ENCODE measurements around the gene CHFR. TPM values are rescaled to one million over a fixed set of nuclear protein-coding genes. Genes with fewer than 3 reads are reported as not detected.

The CHFR gene
- total and polyA plus RNA-seq, 9 of the 15 experiments (the other 6 are each of a cell fraction or from before 2014, with no cell fraction given): 0.61 to 33.9 (median 19.3) TPM

GRCh38 chr12:132839558-132840235, 47.7 kb downstream of the CHFR start:
- H3K9ac ChIP-seq (ENCODE audit: insufficient read depth in 1 of 2, low read depth in 2 of 2, low read length in 2 of 2): no peak overlapping the region
- H3K79me2 ChIP-seq (ENCODE audit: control insufficient read depth, insufficient read depth, low read length): no peaks in the 10 kb centered on the region
- H3K9me3 ChIP-seq (replicated peaks; ENCODE audit: control insufficient read depth, insufficient read depth, low read depth, low read length): no peaks in the 10 kb centered on the region
- peaks cover 0 to 37% of the 10 kb centered on the region in 2 experiments; a peak in 3 of 5 replicates for H3K4me1 ChIP-seq (replicated peaks in 1 of 2; ENCODE audit: control insufficient read depth in 2 of 2, insufficient read depth in 2 of 2, low read length in 2 of 2)
- ATAC-seq: no peak
- H3K36me3 ChIP-seq (ENCODE audit: control insufficient read depth, insufficient read depth, low read length): peaks cover 18% of the 10 kb centered on the region; the same call in 2 of the 3 replicates
- no peaks in the 10 kb centered on the region for H3K9me1 ChIP-seq (ENCODE audit: control insufficient read depth, insufficient read depth, low read length)
- ChIA-PET POLR2A (interaction anchor here (0.6 kb wide), 1 partner anchor 18 kb away, joined by 3 read pairs; no protein-coding TSS in a partner anchor), CTCF (ENCODE audit: low intra/inter-chr PET ratio) (no interaction called here)
- DNase-seq (ENCODE audit: extremely low read depth in 1 of 4, low spot score in 3 of 4): no peak
- no peak for FAIRE-seq
- no peak overlapping the region for H3K27ac ChIP-seq (ENCODE audit: extremely low read depth, low read depth, low read length)
- H2AFZ ChIP-seq (ENCODE audit: low read depth, low read length): no peak overlapping the region
- BruUV-seq (replicated peaks): no TSS peak
- H4K20me1 ChIP-seq (replicated peaks; ENCODE audit: control insufficient read depth, insufficient read depth, low read length): no peaks in the 10 kb centered on the region
- no peak overlapping the region for H3K4me2 ChIP-seq (ENCODE audit: insufficient read depth, low read length)
- no peaks in the 10 kb centered on the region for H3K27me3 ChIP-seq (ENCODE audit: control insufficient read depth in 2 of 2, insufficient read depth in 2 of 2, low read length in 2 of 2)
- intact Hi-C loops (cut with micrococcal nuclease) (no loop called here), in situ Hi-C loops (cut with MboI) (no loop called here)
- 75% methylated on average over 13 of the region's 14 CpGs for WGBS (ENCODE audit: insufficient coverage, low coverage, missing lambda C conversion rate)
- no peak for TF ChIP-seq RBFOX2 (IDR thresholded peaks at IDR 0.05; ENCODE audit: low read depth, low read length)
- TF ChIP-seq WHSC1 (IDR thresholded peaks at IDR 0.05; ENCODE audit: low read length): no peak
- TF ChIP-seq BDP1 (IDR thresholded peaks at IDR 0.05; ENCODE audit: insufficient read depth, insufficient read length): no peak
- TF ChIP-seq SMARCE1 (IDR thresholded peaks at IDR 0.05): no peak
- no peak for TF ChIP-seq ZNF316 (IDR thresholded peaks at IDR 0.05)
- TF ChIP-seq NCOA2 (IDR thresholded peaks at IDR 0.05; ENCODE audit: partially characterized antibody in 2 of 2): no peak
- TF ChIP-seq MTA1 (IDR thresholded peaks at IDR 0.05; ENCODE audit: borderline replicate concordance): 0 out of 2 replicates have a peak, but pooled peaks have one; percentile 51
- TF ChIP-seq ZMIZ1 (IDR thresholded peaks at IDR 0.05; ENCODE audit: low read depth in 2 of 2, low read length in 2 of 2): no peak
- TF ChIP-seq TARDBP (IDR thresholded peaks at IDR 0.05): no peak
- no peak for TF ChIP-seq ZBTB43 (CRISPR knock-in tag; IDR thresholded peaks at IDR 0.05)
- no peak for TF ChIP-seq SAP30 (IDR thresholded peaks at IDR 0.05; ENCODE audit: borderline replicate concordance, insufficient read depth, low read depth, low read length, poor library complexity, severe bottlenecking)
- TF ChIP-seq NELFE (IDR thresholded peaks at IDR 0.05; ENCODE audit: insufficient read depth, insufficient read length): no peak
- TF ChIP-seq POLR2G (IDR thresholded peaks at IDR 0.05; ENCODE audit: low read depth, low read length): 0 out of 2 replicates have a peak, but pooled peaks have one; percentile 13
- no peak for TF ChIP-seq ZNF76 (CRISPR knock-in tag; IDR thresholded peaks at IDR 0.05; ENCODE audit: borderline replicate concordance)
- no peak for TF ChIP-seq ZNF644 (tag; IDR thresholded peaks at IDR 0.05; ENCODE audit: low read depth)
- no peak overlapping the region for H3K4me3 ChIP-seq

Data from K562 (cell line).